HS-27A (cell line): Measurements from ENCODE around the gene STX1A.
"Not testable (repeated sequence)": the region's sequence is repeated elsewhere in the genome, so short reads cannot be mapped to it uniquely, and the experiment has no call there.

Source experiments
- DNase-seq: peaks from one replicate; pipeline ENCODE4 v3.0.0-alpha.2; 2012; ENCODE audit warnings: low read depth, missing footprints

STX1A gene

DNA sequence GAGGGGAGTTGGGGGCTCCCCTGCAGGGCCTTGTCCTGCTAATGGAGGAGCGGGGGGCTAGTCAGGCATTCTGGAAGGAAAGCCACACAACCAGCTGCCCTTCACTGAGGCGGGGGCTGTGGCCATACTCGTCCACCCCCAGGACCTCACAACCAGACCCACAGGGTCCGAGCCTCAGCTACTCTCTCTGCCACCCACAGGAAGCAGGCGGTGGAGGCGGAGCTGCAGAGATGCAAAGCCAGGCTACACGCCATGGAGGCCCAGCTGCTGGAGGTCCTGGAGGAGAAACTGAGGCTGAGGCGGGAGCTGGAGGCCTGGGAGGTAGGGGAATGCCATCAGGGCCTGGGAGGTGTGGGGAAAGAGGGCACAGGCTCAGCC, 16.0 kb upstream of the STX1A start:
- DNase-seq: no peak

- peak; percentile 82 for DNase-seq
Measured at GRCh38 chr7:73734619-73735527, 15.4 kb upstream of the STX1A start.

- no peak for DNase-seq
Measured at GRCh38 chr7:73732397-73732796, 12.9 kb upstream of the STX1A start.

- no peak for DNase-seq
Measured at GRCh38 chr7:73730485-73730884, 11.0 kb upstream of the STX1A start.

DNA sequence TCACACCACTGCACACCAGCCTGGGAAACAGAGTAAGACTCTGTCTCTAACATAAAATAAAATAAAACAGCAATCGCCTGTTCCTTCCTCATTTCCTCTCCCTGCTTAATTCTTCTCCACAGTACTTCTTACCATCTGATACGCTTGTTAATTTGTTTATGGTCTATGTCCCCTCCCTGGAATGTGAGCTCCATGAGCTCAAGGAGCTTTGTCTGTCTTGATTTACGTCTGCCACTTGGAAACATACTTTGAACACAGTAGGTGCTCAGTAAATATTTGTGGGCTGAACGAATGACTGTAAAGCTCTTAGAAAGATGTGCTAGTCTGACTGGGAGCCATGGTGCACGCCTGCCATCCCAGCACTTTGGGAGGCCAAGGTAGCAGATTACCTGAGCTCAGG, 9.1 kb upstream of the STX1A start:
- DNase-seq: no peak

DNA sequence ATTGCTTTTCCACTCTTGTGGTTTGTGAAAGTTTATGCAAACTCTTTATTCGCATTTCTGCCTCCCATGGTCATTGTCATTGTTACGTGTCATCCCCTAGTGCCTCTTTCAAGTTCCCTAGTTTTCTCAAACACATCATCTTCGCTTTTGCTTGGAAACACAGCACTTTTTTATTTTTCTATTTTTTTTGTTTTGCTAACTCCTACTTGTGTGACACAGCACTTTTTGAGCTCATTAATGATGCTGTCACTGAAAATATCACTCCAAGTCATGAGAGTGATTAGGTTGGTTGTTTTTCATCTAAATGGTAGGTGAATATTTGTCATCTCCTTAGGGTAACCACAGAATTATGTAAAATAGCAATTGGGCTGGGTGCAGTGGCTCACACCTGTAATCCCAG, 8.5 kb upstream of the STX1A start:
- DNase-seq: no peak

DNA sequence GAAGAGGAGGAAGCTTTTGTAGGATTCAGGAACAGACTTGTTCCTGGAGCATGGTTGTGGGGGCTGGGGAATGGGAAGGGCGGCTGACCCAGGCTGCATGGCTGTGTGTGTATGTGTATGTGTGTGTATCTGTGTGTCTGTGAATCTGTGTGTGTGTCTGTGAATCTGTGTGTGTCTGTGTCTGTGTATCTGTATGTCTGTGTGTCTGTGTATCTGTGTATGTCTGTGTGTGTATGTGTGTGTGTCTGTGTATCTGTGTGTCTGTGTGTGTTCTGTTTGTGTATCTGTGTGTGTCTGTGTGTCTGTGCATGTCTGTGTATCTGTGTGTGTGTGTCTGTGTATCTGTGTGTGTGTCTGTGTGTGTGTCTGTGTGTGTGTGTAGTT, 6.6 kb upstream of the STX1A start:
- DNase-seq: no peak

DNA sequence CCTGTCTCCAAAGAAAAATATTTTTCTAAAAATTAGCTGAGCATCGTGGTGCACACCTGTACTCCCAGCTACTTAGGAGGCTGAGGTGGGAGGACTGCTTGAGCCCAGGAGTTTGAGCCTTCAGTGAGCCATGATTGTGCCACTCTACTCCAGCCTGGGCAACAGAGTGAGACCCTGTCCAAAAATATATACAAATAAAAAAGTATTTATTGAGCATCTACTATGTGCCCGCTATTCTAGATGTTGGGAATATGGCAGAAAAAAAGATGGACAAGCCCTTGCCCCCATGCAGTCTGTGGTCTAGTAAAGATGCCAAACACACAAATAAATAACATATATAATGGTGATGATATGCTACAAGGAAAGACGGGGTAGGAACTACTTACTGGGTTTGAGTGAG, 4.3 kb upstream of the STX1A start:
- no peak for DNase-seq

DNA sequence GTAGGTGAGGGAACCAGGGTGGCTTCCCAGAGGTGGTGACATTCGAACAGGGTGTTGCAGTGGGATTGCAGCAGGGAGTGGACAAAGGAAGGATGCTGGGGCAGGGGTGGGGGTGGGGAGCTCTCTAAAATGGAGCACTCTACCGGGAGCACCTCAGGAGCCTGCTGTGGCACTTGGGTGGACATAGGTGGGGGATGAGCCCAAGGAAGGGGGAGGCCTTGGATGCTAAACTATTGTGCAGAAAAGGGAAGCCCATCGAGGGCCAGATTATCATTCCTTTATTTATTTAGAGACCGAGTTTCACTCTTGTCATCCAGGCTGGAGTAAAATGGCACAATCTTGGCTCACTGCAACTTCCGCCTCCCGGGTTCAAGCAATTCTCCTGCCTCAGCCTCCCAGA, 3.3 kb upstream of the STX1A start:
- no peak for DNase-seq

GRCh38 chr7:73722182-73722581, 2.7 kb upstream of the STX1A start:
- not testable (repeated sequence) for DNase-seq

- DNase-seq: no peak
Measured at GRCh38 chr7:73721377-73721817, 1.9 kb upstream of the STX1A start.

- not testable (repeated sequence) for DNase-seq
Measured at GRCh38 chr7:73720443-73720842, 974 bp upstream of the STX1A start.

- DNase-seq: no peak
Measured at GRCh38 chr7:73719806-73720169, 319 bp upstream of the STX1A start.

GRCh38 chr7:73718438-73718881, 1.0 kb downstream of the STX1A start:
- no peak for DNase-seq

- peak; percentile 83 for DNase-seq
Measured at GRCh38 chr7:73717991-73718405, 1.5 kb downstream of the STX1A start.

- no peak for DNase-seq
Measured at GRCh38 chr7:73717025-73717807, 2.3 kb downstream of the STX1A start.

GRCh38 chr7:73716318-73716890, 3.1 kb downstream of the STX1A start:
- no peak for DNase-seq

GRCh38 chr7:73715648-73716317, 3.7 kb downstream of the STX1A start:
- peak; percentile 83 for DNase-seq

DNA sequence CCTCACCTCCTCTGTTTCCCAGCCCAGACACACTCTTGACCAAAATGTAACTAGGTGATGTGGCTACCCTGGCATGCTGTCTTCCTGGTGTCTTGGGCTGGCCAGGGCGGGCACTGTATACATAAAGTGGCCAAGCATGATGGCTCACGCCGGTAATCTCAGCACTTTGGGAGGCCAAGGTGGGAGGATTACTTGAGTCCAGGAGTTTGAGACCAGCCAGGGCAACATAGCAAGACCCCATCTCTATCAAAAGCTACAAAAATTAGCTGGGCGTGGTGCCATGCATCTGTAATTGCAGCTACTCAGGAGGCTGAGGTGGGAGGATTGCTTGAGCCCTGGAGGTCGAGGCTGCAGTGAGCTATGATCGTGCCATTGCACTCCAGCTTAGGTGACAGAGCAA, 6.2 kb downstream of the STX1A start:
- not testable (repeated sequence) for DNase-seq

DNA sequence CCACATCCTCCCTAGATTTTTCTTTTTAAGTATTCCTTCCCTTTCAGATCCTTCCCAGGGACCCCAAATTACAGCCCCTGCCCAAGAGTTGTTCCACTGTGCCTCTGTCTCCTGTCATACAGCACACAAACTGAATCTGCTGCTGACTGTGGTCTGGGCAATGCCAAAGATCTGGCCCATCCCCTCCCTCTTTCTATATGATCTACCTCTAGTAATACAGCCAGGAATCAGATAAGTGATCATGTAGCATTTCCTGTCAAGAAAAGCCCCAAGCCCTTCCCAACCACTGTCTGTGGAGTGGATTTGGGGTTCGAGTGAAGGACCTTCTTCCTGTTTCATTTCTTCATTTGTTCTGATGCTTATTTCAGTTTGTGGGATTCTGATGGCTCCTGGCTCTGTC, 6.7 kb downstream of the STX1A start:
- no peak for DNase-seq

GRCh38 chr7:73708961-73709549, 10.4 kb downstream of the STX1A start:
- DNase-seq: no peak
